ENCODE measurements around the gene LIMD2.

GRCh38 chr17:63698886-63699637, 863 bp downstream of the LIMD2 start:
- TF ChIP-seq CTCF (IDR thresholded peaks at IDR 0.05; ENCODE audit: insufficient read depth, low read depth, low read length) (no peak), EZH2 (IDR thresholded peaks at IDR 0.05; ENCODE audit: insufficient read depth, low read length) (no peak)

Measured in astrocyte (in vitro differentiated cells and primary cell).